ENCODE data around the gene PMEL.

GRCh38 chr12:55955344-55955743 lies 10.5 kb downstream of the PMEL start:
- TF ChIP-seq POLR2A (IDR thresholded peaks at IDR 0.05; ENCODE audit: control extremely low read depth in 1 of 2, low read depth in 2 of 2, low read length in 2 of 2) = no peak
- no peak for TF ChIP-seq RAD21 (IDR thresholded peaks at IDR 0.05 in 1 of 2, conservative IDR thresholded peaks at IDR 0.05 in 1 of 2; ENCODE audit: low read depth in 2 of 2, low read length in 2 of 2)

All from H1 (cell line).